H1 (cell line): Measurements from ENCODE around the gene PLEK. TPM values are rescaled to one million over a fixed set of nuclear protein-coding genes. Genes with fewer than 3 reads are reported as not detected.

Source experiments
- CHD7 ChIP-seq: fragments of 300-600 bp; sonication (generic); IDR thresholded peaks from 2 replicates; pipeline ENCODE4 v1.7.1; 2012; ENCODE audit warnings: low read length, moderate library complexity, mild to moderate bottlenecking, inconsistent platforms; ENCODE audit not compliant: insufficient replicate concordance
- GABPA ChIP-seq: IDR thresholded peaks from 2 replicates; pipeline ENCODE4 v1.6.1; 2011; ENCODE audit warnings: mild to moderate bottlenecking, low read length, moderate library complexity, borderline replicate concordance; ENCODE audit not compliant: insufficient read depth
- YY1 ChIP-seq: IDR thresholded peaks from 2 replicates; pipeline ENCODE4 v1.6.1; 2011; ENCODE audit warnings: low read depth, mild to moderate bottlenecking, low read length
- polyA plus RNA-seq, 7 experiments: library from polyadenylated mRNA; depleted of rRNA in 3 of 7; stranded (reverse) in 5 of 7; unstranded in 2 of 7; fragments of >200 nt in 5 of 7; fragments of 200-250 nt in 2 of 7; gene quantifications; 1 replicate in 5 of 7; 2 replicates in 1 of 7; 4 replicates in 1 of 7; pipeline versions ENCODE4 v1.2.1 to v1.2.3, GENCODE V29; 2011 to 2013; ENCODE audit warnings: missing spikeins in 2 of 7, mixed read lengths in 2 of 7
- total RNA-seq: library from RNA; stranded (reverse); fragmentation: NEBNext Ultra II Directional; extraction: Animal tissue kit (Norgen Biotek cat#: 25700); gene quantifications from 2 replicates; pipeline ENCODE4 v1.2.1, GENCODE V29; 2021

The PLEK gene
- total and polyA plus RNA-seq, 2 of the 8 experiments (the other 6 are each of a cell fraction or from before 2014, with no cell fraction given): not detected

- TF ChIP-seq CHD7: no peak
- TF ChIP-seq YY1: no peak
- no peak for TF ChIP-seq GABPA
Observed at GRCh38 chr2:68344031-68344430, 21.1 kb upstream of the PLEK start (continued).
